Liver (tissue), 9 donors: Measurements from ENCODE around the gene NDUFC2. TPM values are rescaled to one million over a fixed set of nuclear protein-coding genes. Genes with fewer than 3 reads are reported as not detected.

ENCODE experiments used
- DNase-seq: peaks from one replicate; pipeline ENCODE4 v3.0.0-alpha.2; 2017; ENCODE audit warnings: low spot score
- H3K27ac ChIP-seq, 2 donors: one replicate each; pipeline ENCODE4 v1.7.0; 2013; ENCODE audit warnings: inconsistent platforms in 2 of 2, low read length in 2 of 2, control low read depth in 1 of 2, low read depth in 1 of 2, mild to moderate bottlenecking in 1 of 2
- H3K27me3 ChIP-seq, 4 donors: one replicate each; pipeline versions ENCODE4 v1.6.1 to v1.7.0; 2013; ENCODE audit warnings: low read length in 3 of 4, inconsistent platforms in 1 of 4, mild to moderate bottlenecking in 1 of 4, moderate library complexity in 1 of 4; ENCODE audit not compliant: control insufficient read depth in 4 of 4, insufficient read depth in 4 of 4
- H3K36me3 ChIP-seq, 4 donors: one replicate each; pipeline versions ENCODE4 v1.6.1 to v1.7.0; 2013; ENCODE audit warnings: low read length in 3 of 4, mild to moderate bottlenecking in 3 of 4, low read depth in 1 of 4, moderate library complexity in 1 of 4; ENCODE audit not compliant: control insufficient read depth in 4 of 4, insufficient read depth in 3 of 4
- H3K4me1 ChIP-seq, 4 donors: one replicate each; pipeline versions ENCODE4 v1.6.1 to v1.7.0; 2013; ENCODE audit warnings: low read length in 3 of 4, mild to moderate bottlenecking in 3 of 4, moderate library complexity in 1 of 4; ENCODE audit not compliant: control insufficient read depth in 4 of 4, insufficient read depth in 4 of 4
- H3K4me3 ChIP-seq, 3 donors: one replicate each; pipeline versions ENCODE4 v1.6.1 to v1.7.0; 2013; ENCODE audit warnings: low read length in 3 of 3, control low read depth in 1 of 3, low read depth in 1 of 3, mild to moderate bottlenecking in 1 of 3
- H3K9ac ChIP-seq, 2 donors: one replicate each; pipeline ENCODE4 v1.7.0; 2013; ENCODE audit warnings: low read length in 2 of 2, mild to moderate bottlenecking in 2 of 2, moderate library complexity in 2 of 2, control low read depth in 1 of 2, low read depth in 1 of 2
- H3K9me3 ChIP-seq, 4 donors: one replicate each; pipeline versions ENCODE4 v1.6.1 to v1.7.0; 2013; ENCODE audit warnings: low read length in 3 of 4; ENCODE audit not compliant: control insufficient read depth in 4 of 4
- ATF3 ChIP-seq: IDR thresholded peaks from 2 replicates; pipeline ENCODE4 v1.6.1; 2016; ENCODE audit warnings: antibody characterized with exemption
- CTCF ChIP-seq: fragments of 150-350 bp; IDR thresholded peaks from 2 replicates; pipeline ENCODE4 v1.5.1; 2017; ENCODE audit warnings: improper control_type of control experiment, low read depth, low read length; ENCODE audit not compliant: missing input control
- EGR1 ChIP-seq, 2 donors: IDR thresholded peaks; 2 replicates each; pipeline ENCODE4 v1.6.1; 2016 to 2018; ENCODE audit warnings: antibody characterized with exemption in 2 of 2, low read depth in 2 of 2
- FOXA1 ChIP-seq: IDR thresholded peaks from 2 replicates; pipeline ENCODE4 v1.6.1; 2016; ENCODE audit warnings: antibody characterized with exemption
- FOXA2 ChIP-seq: IDR thresholded peaks from 2 replicates; pipeline ENCODE4 v1.6.1; 2016; ENCODE audit warnings: antibody characterized with exemption
- GABPA ChIP-seq, 2 donors: IDR thresholded peaks in 1 of 2; conservative IDR thresholded peaks in 1 of 2; 2 replicates each; pipeline ENCODE4 v1.6.1; 2016; ENCODE audit warnings: antibody characterized with exemption in 2 of 2, mild to moderate bottlenecking in 1 of 2, moderate library complexity in 1 of 2
- HNF4A ChIP-seq, 2 donors: conservative IDR thresholded peaks; 2 replicates each; pipeline ENCODE4 v1.6.1; 2016; ENCODE audit warnings: antibody characterized with exemption in 2 of 2, mild to moderate bottlenecking in 2 of 2
- HNF4G ChIP-seq: IDR thresholded peaks from 2 replicates; pipeline ENCODE4 v1.6.1; 2016; ENCODE audit warnings: antibody characterized with exemption
- JUND ChIP-seq, 2 donors: IDR thresholded peaks; 2 replicates each; pipeline ENCODE4 v1.6.1; 2016; ENCODE audit warnings: antibody characterized with exemption in 2 of 2
- MAX ChIP-seq: IDR thresholded peaks from 2 replicates; pipeline ENCODE4 v1.6.1; 2016; ENCODE audit warnings: antibody characterized with exemption
- NR2F2 ChIP-seq: IDR thresholded peaks from 2 replicates; pipeline ENCODE4 v1.6.1; 2016; ENCODE audit warnings: antibody characterized with exemption
- RAD21 ChIP-seq, 2 donors: IDR thresholded peaks; 2 replicates each; pipeline ENCODE4 v1.6.1; 2016; ENCODE audit warnings: antibody characterized with exemption in 2 of 2, mild to moderate bottlenecking in 2 of 2
- REST ChIP-seq: IDR thresholded peaks from 2 replicates; pipeline ENCODE4 v1.6.1; 2016; ENCODE audit warnings: antibody characterized with exemption, mild to moderate bottlenecking
- RXRA ChIP-seq, 2 donors: IDR thresholded peaks; 2 replicates each; pipeline ENCODE4 v1.6.1; 2017 to 2018; ENCODE audit warnings: antibody characterized with exemption in 2 of 2, mild to moderate bottlenecking in 1 of 2
- SP1 ChIP-seq: IDR thresholded peaks from 2 replicates; pipeline ENCODE4 v1.6.1; 2018; ENCODE audit warnings: antibody characterized with exemption, mild to moderate bottlenecking
- TAF1 ChIP-seq: conservative IDR thresholded peaks from 2 replicates; pipeline ENCODE4 v1.6.1; 2016; ENCODE audit warnings: antibody characterized with exemption, mild to moderate bottlenecking
- YY1 ChIP-seq: IDR thresholded peaks from 2 replicates; pipeline ENCODE4 v1.6.1; 2016; ENCODE audit warnings: antibody characterized with exemption, mild to moderate bottlenecking
- ZBTB33 ChIP-seq: IDR thresholded peaks from 2 replicates; pipeline ENCODE4 v1.6.1; 2016; ENCODE audit warnings: antibody characterized with exemption
- WGBS: extraction: QIAGEN DNeasy Blood & Tissue Kit; methylation state at CpG from one replicate; pipeline ENCODE4 v1.1.7; 2013; 5-methylcytosine and 5-hydroxymethylcytosine counted together
- polyA plus RNA-seq, 2 donors: library from polyadenylated mRNA; stranded (reverse) in 1 of 2; unstranded in 1 of 2; fragments of 200-250 nt in 1 of 2; fragments of >200 nt in 1 of 2; fragmentation: Nextera tagmentation in 1 of 2; extraction: Ambion mirVana in 1 of 2; gene quantifications; one replicate each; pipeline versions ENCODE4 v1.2.1 to v1.2.3, GENCODE V29; 2013 to 2015
- total RNA-seq, 2 donors: library from RNA; depleted of rRNA; stranded (reverse); fragments of >200 nt; gene quantifications; one replicate each; pipeline ENCODE4 v1.2.3, GENCODE V29; 2014
- donor health status: healthy.
- donor health status: healthy.
- donor health status: healthy.
- donor health status: healthy.
- donor health status: healthy.

The NDUFC2 gene
- total and polyA plus RNA-seq, 4 donors = 86.9 to 783 (median 199) TPM

- Histone ChIP-seq H3K27me3 (no peaks in the 10 kb centered on the region), H3K36me3 (peaks cover 2 to 18% (median 12%) of the 10 kb centered on the region in 4 donors), H3K9me3 (no peaks in the 10 kb centered on the region), H3K9ac (no peak overlapping the region), H3K27ac (no peak overlapping the region), H3K4me1 (no peaks in the 10 kb centered on the region), H3K4me3 (no peak overlapping the region)
- 95% methylated on average over 4 of the region's 4 CpGs for WGBS
- DNase-seq = no peak
- TF ChIP-seq YY1 (no peak), HNF4A (conservative IDR thresholded peaks at IDR 0.05) (no peak), RXRA (IDR thresholded peaks at IDR 0.05) (no peak), EGR1 (IDR thresholded peaks at IDR 0.05; ENCODE audit: low read depth in 2 of 2) (no peak), MAX (no peak), HNF4G (no peak), FOXA1 (no peak), JUND (IDR thresholded peaks at IDR 0.05) (no peak), GABPA (IDR thresholded peaks at IDR 0.05 in 1 of 2, conservative IDR thresholded peaks at IDR 0.05 in 1 of 2) (no peak), TAF1 (no peak), ZBTB33 (no peak), RAD21 (IDR thresholded peaks at IDR 0.05) (no peak), REST (no peak), CTCF (no peak), NR2F2 (no peak), SP1 (no peak), FOXA2 (no peak), ATF3 (no peak)
These were observed 20.0 kb upstream of the NDUFC2 start for GRCh38 chr11:78099666-78100065.
